ENCODE data around the gene RSPO1.

RSPO1 gene

GRCh38 chr1:37655274-37655673 is 20.6 kb upstream of the RSPO1 start:
- TF ChIP-seq CTCF (IDR thresholded peaks at IDR 0.05; ENCODE audit: extremely low read depth, missing control alignments) = no peak

GRCh38 chr1:37653906-37654305 is 19.2 kb upstream of the RSPO1 start:
- TF ChIP-seq CTCF (IDR thresholded peaks at IDR 0.05; ENCODE audit: extremely low read depth, missing control alignments) = no peak
- DNase-seq (ENCODE audit: low spot score) = no peak

More at GRCh38 chr1:37655274-37655673, 20.6 kb upstream of the RSPO1 start:
- DNase-seq (ENCODE audit: low spot score) = no peak

GRCh38 chr1:37652976-37653375 is 18.3 kb upstream of the RSPO1 start:
- no peak for DNase-seq (ENCODE audit: low spot score)
- no peak for TF ChIP-seq CTCF (IDR thresholded peaks at IDR 0.05; ENCODE audit: extremely low read depth, missing control alignments)

- TF ChIP-seq CTCF (IDR thresholded peaks at IDR 0.05; ENCODE audit: extremely low read depth, missing control alignments) = no peak
- no peak for DNase-seq (ENCODE audit: low spot score)
Observed at GRCh38 chr1:37651803-37652202, 17.1 kb upstream of the RSPO1 start.

- no peak for DNase-seq (ENCODE audit: low spot score)
- no peak for TF ChIP-seq CTCF (IDR thresholded peaks at IDR 0.05; ENCODE audit: extremely low read depth, missing control alignments)
Observed at GRCh38 chr1:37650721-37651120, 16.0 kb upstream of the RSPO1 start.

GRCh38 chr1:37650173-37650572 is 15.5 kb upstream of the RSPO1 start:
- DNase-seq (ENCODE audit: low spot score) = no peak
- no peak for TF ChIP-seq CTCF (IDR thresholded peaks at IDR 0.05; ENCODE audit: extremely low read depth, missing control alignments)

GRCh38 chr1:37647281-37647680 is 12.6 kb upstream of the RSPO1 start:
- DNase-seq (ENCODE audit: low spot score) = no peak
- no peak for TF ChIP-seq CTCF (IDR thresholded peaks at IDR 0.05; ENCODE audit: extremely low read depth, missing control alignments)

All from GM20000 (cell line).